CD14-positive monocyte (primary cell): ENCODE results near the gene FOXP4. TPM values are rescaled to one million over a fixed set of nuclear protein-coding genes. Genes with fewer than 3 reads are reported as not detected.

ENCODE experiments used
- DNase-seq, 3 donors: peaks; one replicate each; pipeline ENCODE4 v3.0.0-alpha.2; 2011 to 2022
- H2AFZ ChIP-seq: 2 replicates; pipeline ENCODE4 v1.6.0; 2012; ENCODE audit warnings: mild to moderate bottlenecking, low read depth, low read length, inconsistent platforms; ENCODE audit not compliant: insufficient read depth, poor library complexity, severe bottlenecking
- H3K27ac ChIP-seq, 2 donors: 1 replicate in 1 of 2; 2 replicates in 1 of 2; pipeline ENCODE4 v1.5.1; 2012 to 2013; ENCODE audit warnings: low read length in 2 of 2, control low read depth in 1 of 2, inconsistent platforms in 1 of 2, low read depth in 1 of 2, mild to moderate bottlenecking in 1 of 2
- H3K27me3 ChIP-seq, 2 donors: one replicate each; pipeline versions ENCODE4 v1.6.0 to v1.6.1; 2011 to 2013; ENCODE audit warnings: low read length in 2 of 2; ENCODE audit not compliant: control insufficient read depth in 2 of 2, insufficient read depth in 2 of 2
- H3K36me3 ChIP-seq, 2 donors: replicated peaks in 1 of 2; 1 replicate in 1 of 2; 2 replicates in 1 of 2; pipeline versions ENCODE4 v1.5.1 to v1.6.1; 2012 to 2013; ENCODE audit warnings: low read length in 2 of 2, control low read depth in 1 of 2, inconsistent platforms in 1 of 2, mild to moderate bottlenecking in 1 of 2; ENCODE audit not compliant: insufficient read depth in 2 of 2, control insufficient read depth in 1 of 2
- H3K4me1 ChIP-seq, 2 donors: 1 replicate in 1 of 2; 2 replicates in 1 of 2; pipeline versions ENCODE4 v1.5.1 to v1.6.1; 2012 to 2013; ENCODE audit warnings: low read length in 2 of 2, control low read depth in 1 of 2, inconsistent platforms in 1 of 2, mild to moderate bottlenecking in 1 of 2, moderate library complexity in 1 of 2; ENCODE audit not compliant: insufficient read depth in 2 of 2, control insufficient read depth in 1 of 2
- H3K4me2 ChIP-seq: replicated peaks from 2 replicates; pipeline ENCODE3; 2012; ENCODE audit warnings: low read length, moderate library complexity, mild to moderate bottlenecking; ENCODE audit not compliant: poor library complexity, severe bottlenecking; ENCODE audit errors: extremely low read depth
- H3K4me3 ChIP-seq, 3 experiments: fragments of 200-600 bp in 1 of 3; sonication (generic) in 1 of 3; replicated peaks in 1 of 3; 1 replicate in 2 of 3; 2 replicates in 1 of 3; pipeline ENCODE4 v1.5.1; 2011 to 2013; ENCODE audit warnings: low read length in 3 of 3, mild to moderate bottlenecking in 3 of 3, control low read depth in 2 of 3, low read depth in 2 of 3, inconsistent platforms in 1 of 3, moderate library complexity in 1 of 3
- H3K79me2 ChIP-seq: 2 replicates; pipeline ENCODE4 v1.6.0; 2012; ENCODE audit warnings: mild to moderate bottlenecking, control low read depth, inconsistent platforms, low read length, moderate library complexity; ENCODE audit not compliant: insufficient read depth
- H3K9ac ChIP-seq: 2 replicates; pipeline ENCODE4 v1.6.0; 2017; ENCODE audit warnings: low read length, mild to moderate bottlenecking; ENCODE audit not compliant: insufficient read depth, poor library complexity, severe bottlenecking
- H3K9me3 ChIP-seq, 2 donors: replicated peaks in 1 of 2; 1 replicate in 1 of 2; 2 replicates in 1 of 2; pipeline versions ENCODE4 v1.5.1 to v1.6.1; 2012 to 2013; ENCODE audit warnings: low read length in 2 of 2, control low read depth in 1 of 2; ENCODE audit not compliant: control insufficient read depth in 1 of 2, insufficient read depth in 1 of 2
- H4K20me1 ChIP-seq: 2 replicates; pipeline ENCODE4 v1.6.0; 2012; ENCODE audit warnings: mild to moderate bottlenecking, low read length, control low read depth, moderate library complexity; ENCODE audit not compliant: insufficient read depth
- H3K27ac Mint-ChIP-seq, 7 donors: one replicate each; pipeline ENCODE4 v1.8.0; 2020; ENCODE audit warnings: mild to moderate bottlenecking in 7 of 7, mixed read lengths in 7 of 7, moderate library complexity in 6 of 7, inconsistent platforms in 2 of 7
- H3K27me3 Mint-ChIP-seq, 3 donors: one replicate each; pipeline ENCODE4 v1.8.0; 2021 to 2022; ENCODE audit warnings: low read depth in 3 of 3, mild to moderate bottlenecking in 3 of 3, mixed read lengths in 3 of 3, moderate library complexity in 3 of 3, inconsistent platforms in 1 of 3
- H3K36me3 Mint-ChIP-seq, 2 donors: one replicate each; pipeline ENCODE4 v1.8.0; 2020; ENCODE audit warnings: mixed read lengths in 2 of 2, inconsistent platforms in 1 of 2, mild to moderate bottlenecking in 1 of 2
- H3K4me1 Mint-ChIP-seq: one replicate; pipeline ENCODE4 v1.8.0; 2020; ENCODE audit warnings: mild to moderate bottlenecking, mixed read lengths
- H3K4me3 Mint-ChIP-seq, 2 donors: one replicate each; pipeline ENCODE4 v1.8.0; 2020; ENCODE audit warnings: mild to moderate bottlenecking in 2 of 2, mixed read lengths in 2 of 2, moderate library complexity in 1 of 2
- H3K9me3 Mint-ChIP-seq, 7 donors: one replicate each; pipeline ENCODE4 v1.8.0; 2020 to 2022; ENCODE audit warnings: mixed read lengths in 7 of 7, mild to moderate bottlenecking in 6 of 7, moderate library complexity in 6 of 7, inconsistent platforms in 2 of 7
- WGBS: methylation state at CpG from one replicate; pipeline ENCODE4 v1.1.5; 2013; ENCODE audit warnings: missing lambda C conversion rate; ENCODE audit not compliant: insufficient coverage; 5-methylcytosine and 5-hydroxymethylcytosine counted together
- intact Hi-C, 2 donors: fragments of 100-400 bp; cut with micrococcal nuclease; formaldehyde crosslinking; loops; one replicate each; pipeline versions ENCODE4 v1.15.0 to v1.15.1; 2023
- polyA plus RNA-seq, 3 donors: library from polyadenylated mRNA; depleted of rRNA in 1 of 3; unstranded in 2 of 3; stranded (reverse) in 1 of 3; fragments of 300-500 nt in 2 of 3; fragments of >200 nt in 1 of 3; fragmentation: Illumina TruSeq in 2 of 3; gene quantifications; 1 replicate in 2 of 3; 2 replicates in 1 of 3; pipeline ENCODE4 v1.2.3, GENCODE V29; 2012 to 2021
- TF ChIP-seq, protein P1 (sequence below): fragments of 200-600 bp; IDR thresholded peaks from one replicate; pipeline ENCODE4 v1.8.0; 2022; ENCODE audit warnings: antibody characterized with exemption, mild to moderate bottlenecking

The FOXP4 gene
- polyA plus RNA-seq, 3 donors, result 0.62 to 7.6 (median 0.65) TPM

DNA sequence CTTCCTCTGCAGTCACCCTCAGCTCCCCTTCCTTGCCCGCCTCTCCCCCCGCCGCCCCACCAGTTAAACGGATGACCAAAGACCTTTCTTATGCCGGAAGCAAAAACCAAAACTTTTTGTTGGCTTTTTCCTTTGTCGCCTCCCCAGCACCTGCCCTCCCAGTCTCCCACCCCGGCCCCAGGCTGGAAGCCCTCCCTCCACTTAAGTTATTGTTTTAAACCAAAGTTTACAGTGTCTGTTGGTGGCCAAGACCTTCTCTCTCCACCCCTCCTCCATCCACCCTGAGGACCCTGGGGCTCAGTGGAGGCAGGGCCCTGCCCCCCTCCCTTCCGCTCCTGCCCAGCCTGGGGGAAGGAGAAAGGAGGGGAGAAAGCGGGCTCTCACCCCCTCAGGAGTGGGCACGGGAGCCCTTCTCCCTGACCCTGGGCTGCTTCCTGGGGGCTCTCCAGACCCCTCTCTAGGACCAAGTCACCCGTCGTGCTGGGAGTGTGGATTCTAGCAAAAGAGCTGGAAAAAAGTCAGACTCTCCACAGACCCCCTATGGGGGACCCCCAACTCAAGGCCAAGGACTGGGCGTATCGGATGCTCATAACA, 53.8 kb downstream of the FOXP4 start:
- intact Hi-C loops, result loop anchor here (5.0 to 10.0 kb wide), 3 partner anchors 82 to 175 kb away; partner anchors contain the start of gene FRS3 (in 1 of the 2)
- Histone ChIP-seq H3K4me3 (no peak overlapping the region), H3K27me3 (no peaks in the 10 kb centered on the region), H3K4me2 (no peak overlapping the region), H2AFZ (no peak overlapping the region), H4K20me1 (no peaks in the 10 kb centered on the region), H3K4me1 (peaks cover 0 to 6% of the 10 kb centered on the region in 2 donors), H3K9me3 (no peaks in the 10 kb centered on the region), H3K9ac (no peak overlapping the region), H3K79me2 (no peaks in the 10 kb centered on the region), H3K27ac (no peak overlapping the region), H3K36me3 (peaks cover 9 to 13% of the 10 kb centered on the region in 2 donors)
- Mint-ChIP-seq H3K9me3 (no peaks in the 10 kb centered on the region), H3K4me3 (no peak overlapping the region), H3K27me3 (peaks cover 2 to 7% (median 6%) of the 10 kb centered on the region in 3 donors), H3K27ac (no peak overlapping the region), H3K36me3 (peaks cover 18 to 44% of the 10 kb centered on the region in 2 donors), H3K4me1 (peaks cover 13% of the 10 kb centered on the region)
- TF ChIP-seq, protein P1, sequence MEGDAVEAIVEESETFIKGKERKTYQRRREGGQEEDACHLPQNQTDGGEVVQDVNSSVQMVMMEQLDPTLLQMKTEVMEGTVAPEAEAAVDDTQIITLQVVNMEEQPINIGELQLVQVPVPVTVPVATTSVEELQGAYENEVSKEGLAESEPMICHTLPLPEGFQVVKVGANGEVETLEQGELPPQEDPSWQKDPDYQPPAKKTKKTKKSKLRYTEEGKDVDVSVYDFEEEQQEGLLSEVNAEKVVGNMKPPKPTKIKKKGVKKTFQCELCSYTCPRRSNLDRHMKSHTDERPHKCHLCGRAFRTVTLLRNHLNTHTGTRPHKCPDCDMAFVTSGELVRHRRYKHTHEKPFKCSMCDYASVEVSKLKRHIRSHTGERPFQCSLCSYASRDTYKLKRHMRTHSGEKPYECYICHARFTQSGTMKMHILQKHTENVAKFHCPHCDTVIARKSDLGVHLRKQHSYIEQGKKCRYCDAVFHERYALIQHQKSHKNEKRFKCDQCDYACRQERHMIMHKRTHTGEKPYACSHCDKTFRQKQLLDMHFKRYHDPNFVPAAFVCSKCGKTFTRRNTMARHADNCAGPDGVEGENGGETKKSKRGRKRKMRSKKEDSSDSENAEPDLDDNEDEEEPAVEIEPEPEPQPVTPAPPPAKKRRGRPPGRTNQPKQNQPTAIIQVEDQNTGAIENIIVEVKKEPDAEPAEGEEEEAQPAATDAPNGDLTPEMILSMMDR, result no peak
- no peak for DNase-seq
- WGBS, result 84% methylated on average over 8 of the region's 14 CpGs

DNA sequence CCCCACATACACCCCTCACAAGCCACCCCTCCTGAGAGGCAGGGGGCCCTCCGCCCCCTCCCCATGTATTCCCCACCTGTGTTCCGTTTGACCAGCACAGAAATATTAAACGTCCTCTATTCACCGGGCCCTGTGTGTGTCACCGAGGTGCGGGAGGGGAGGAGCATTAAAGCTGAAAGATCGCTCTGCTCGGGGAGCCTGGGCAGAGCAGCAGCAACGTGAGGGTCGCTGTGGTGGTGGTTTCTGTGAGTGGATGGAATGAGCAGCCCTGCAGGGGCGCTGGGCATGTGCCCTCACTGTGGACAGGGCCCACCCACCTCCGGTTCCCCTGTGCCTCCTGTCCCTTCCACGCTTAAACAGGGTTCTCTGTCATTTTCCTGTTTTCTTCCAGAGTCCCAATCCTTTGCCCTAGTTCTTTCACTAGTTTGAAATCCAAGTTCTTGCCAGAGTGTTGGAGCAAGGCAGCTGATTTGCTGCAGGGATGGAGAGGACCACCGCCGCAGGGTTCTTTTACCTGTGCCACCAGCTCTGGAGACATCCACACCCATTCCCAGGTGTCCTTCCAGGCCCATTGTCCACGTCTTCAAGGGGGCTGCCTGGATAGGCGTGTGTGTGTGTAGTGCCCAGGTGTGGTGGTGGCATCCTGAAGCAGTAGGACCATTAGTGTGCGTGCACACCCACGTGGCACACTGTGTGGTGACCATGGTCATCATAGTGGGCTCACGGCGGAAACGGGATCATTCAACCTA, 54.5 kb downstream of the FOXP4 start:
- TF ChIP-seq, protein P1, result no peak
- peaks cover 0 to 6% of the 10 kb centered on the region in 2 donors for H3K4me1 ChIP-seq
- H3K36me3 ChIP-seq, result peaks cover 8 to 11% of the 10 kb centered on the region in 2 donors
- peaks cover 15 to 39% of the 10 kb centered on the region in 2 donors for H3K36me3 Mint-ChIP-seq
- no peak overlapping the region for H3K9ac ChIP-seq
- no peaks in the 10 kb centered on the region for H4K20me1 ChIP-seq
- 80% methylated on average over 9 of the region's 22 CpGs for WGBS
- intact Hi-C loops, result loop anchor here (5.0 to 10.0 kb wide), 3 partner anchors 82 to 174 kb away; partner anchors contain the start of gene FRS3 (in 1 of the 2)
- no peak overlapping the region for H3K27ac ChIP-seq
- no peak overlapping the region for H3K4me3 ChIP-seq
- H3K4me2 ChIP-seq, result no peak overlapping the region
- H3K27me3 ChIP-seq, result no peaks in the 10 kb centered on the region
- no peaks in the 10 kb centered on the region for H3K9me3 Mint-ChIP-seq
- peak overlapping the region in 1 of 7 donors; percentile 35 for H3K27ac Mint-ChIP-seq
- H3K4me3 Mint-ChIP-seq, result no peak overlapping the region
- peaks cover 13% of the 10 kb centered on the region for H3K4me1 Mint-ChIP-seq
- H3K27me3 Mint-ChIP-seq, result peaks cover 2 to 7% (median 6%) of the 10 kb centered on the region in 3 donors
- no peak overlapping the region for H2AFZ ChIP-seq
- DNase-seq, result no peak
- H3K79me2 ChIP-seq, result no peaks in the 10 kb centered on the region
- H3K9me3 ChIP-seq, result no peaks in the 10 kb centered on the region
